Fibroblast of the aortic adventitia (primary cell): ENCODE measurements around the gene KCNJ16. TPM values are rescaled to one million over a fixed set of nuclear protein-coding genes. Genes with fewer than 3 reads are reported as not detected.

Experiments used
- DNase-seq: peaks from one replicate; pipeline ENCODE4 v3.0.0-alpha.2; 2010; ENCODE audit warnings: low read depth
- H3K4me3 ChIP-seq: 2 replicates; pipeline ENCODE4 v1.5.1; 2011; ENCODE audit warnings: low read depth, mild to moderate bottlenecking, control low read depth, low read length, moderate library complexity
- total RNA-seq: library from RNA; depleted of rRNA; stranded (reverse); fragments of >200 nt; gene quantifications from 2 replicates; pipeline ENCODE4 v1.2.3, GENCODE V29; 2012; ENCODE audit warnings: low replicate concordance
- TF ChIP-seq, protein P1 (sequence below): IDR thresholded peaks from 2 replicates; pipeline ENCODE4 v1.5.1; 2011; ENCODE audit warnings: mild to moderate bottlenecking, low read length, control low read depth, inconsistent platforms; ENCODE audit not compliant: insufficient read depth

Gene KCNJ16
- total RNA-seq, 1 donor = not detected

GRCh38 chr17:70137451-70138230, 62.6 kb downstream of the KCNJ16 start:
- DNase-seq = peak; percentile 98
- TF ChIP-seq, protein P1, sequence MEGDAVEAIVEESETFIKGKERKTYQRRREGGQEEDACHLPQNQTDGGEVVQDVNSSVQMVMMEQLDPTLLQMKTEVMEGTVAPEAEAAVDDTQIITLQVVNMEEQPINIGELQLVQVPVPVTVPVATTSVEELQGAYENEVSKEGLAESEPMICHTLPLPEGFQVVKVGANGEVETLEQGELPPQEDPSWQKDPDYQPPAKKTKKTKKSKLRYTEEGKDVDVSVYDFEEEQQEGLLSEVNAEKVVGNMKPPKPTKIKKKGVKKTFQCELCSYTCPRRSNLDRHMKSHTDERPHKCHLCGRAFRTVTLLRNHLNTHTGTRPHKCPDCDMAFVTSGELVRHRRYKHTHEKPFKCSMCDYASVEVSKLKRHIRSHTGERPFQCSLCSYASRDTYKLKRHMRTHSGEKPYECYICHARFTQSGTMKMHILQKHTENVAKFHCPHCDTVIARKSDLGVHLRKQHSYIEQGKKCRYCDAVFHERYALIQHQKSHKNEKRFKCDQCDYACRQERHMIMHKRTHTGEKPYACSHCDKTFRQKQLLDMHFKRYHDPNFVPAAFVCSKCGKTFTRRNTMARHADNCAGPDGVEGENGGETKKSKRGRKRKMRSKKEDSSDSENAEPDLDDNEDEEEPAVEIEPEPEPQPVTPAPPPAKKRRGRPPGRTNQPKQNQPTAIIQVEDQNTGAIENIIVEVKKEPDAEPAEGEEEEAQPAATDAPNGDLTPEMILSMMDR = no peak
- H3K4me3 ChIP-seq = peak overlapping the region; percentile 57

- peak; percentile 83 for DNase-seq
- TF ChIP-seq, protein P1 = no peak
- no peak overlapping the region for H3K4me3 ChIP-seq
These were observed 63.4 kb downstream of the KCNJ16 start for GRCh38 chr17:70138291-70138865.

DNA sequence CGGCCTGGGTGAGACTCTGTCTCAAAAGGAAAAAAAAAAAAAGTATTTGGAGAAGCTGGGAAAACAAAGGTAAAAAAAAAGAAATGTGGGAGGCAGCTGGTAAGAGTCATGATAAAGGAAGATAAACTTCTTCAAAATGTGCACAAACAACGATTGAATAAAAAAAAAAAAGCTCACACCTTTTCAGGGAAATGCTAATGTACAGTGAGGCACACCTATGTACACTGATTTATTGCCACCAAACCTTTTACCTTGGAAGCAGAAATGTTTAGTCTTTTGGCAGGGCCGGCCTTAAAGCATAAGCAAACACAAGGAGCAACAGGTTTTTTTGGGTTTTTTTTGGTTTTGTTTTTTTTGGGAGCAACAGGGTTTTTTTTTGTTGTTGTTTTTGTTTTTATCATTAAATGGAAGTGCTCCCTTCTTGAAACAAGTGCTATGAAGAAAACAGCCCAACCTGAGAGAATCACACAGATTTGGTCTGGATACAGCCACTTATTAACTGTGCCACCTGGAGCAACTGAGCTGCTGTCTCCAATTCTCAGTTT, 64.5 kb downstream of the KCNJ16 start:
- no peak for DNase-seq
- TF ChIP-seq, protein P1 = no peak
- H3K4me3 ChIP-seq = no peak overlapping the region

DNA sequence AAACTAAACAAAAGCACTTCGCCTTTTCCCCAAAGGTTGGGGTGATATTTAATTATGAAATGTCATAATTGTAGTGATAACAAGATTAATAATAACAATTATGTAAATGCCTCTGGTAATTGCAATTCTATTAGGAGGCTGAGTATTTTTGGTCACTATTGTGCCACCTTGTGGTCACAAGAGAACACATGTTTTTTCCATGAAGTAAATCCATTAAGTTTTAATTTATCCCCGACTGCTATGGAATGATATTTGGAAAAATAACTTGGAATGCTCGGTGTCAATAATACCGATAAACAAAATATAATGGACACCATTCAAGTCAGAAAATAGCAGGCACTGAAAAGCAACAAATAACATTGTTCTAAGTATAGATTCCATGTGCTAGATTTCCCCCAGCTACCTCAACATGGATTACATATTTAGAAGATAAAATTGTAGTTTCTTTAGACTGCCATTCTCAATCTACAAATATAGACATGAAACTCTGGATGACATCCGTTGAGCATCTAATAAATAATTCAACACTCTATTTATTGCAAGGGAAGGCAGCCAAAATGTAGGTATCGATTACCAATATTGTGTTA, 69.3 kb downstream of the KCNJ16 start:
- TF ChIP-seq, protein P1 = peak; percentile 60
- H3K4me3 ChIP-seq = no peak overlapping the region
- peak; percentile 73 for DNase-seq

GRCh38 chr17:70153210-70153609, 78.2 kb downstream of the KCNJ16 start:
- TF ChIP-seq, protein P1 = no peak
- DNase-seq = no peak
- H3K4me3 ChIP-seq = no peak overlapping the region

DNA sequence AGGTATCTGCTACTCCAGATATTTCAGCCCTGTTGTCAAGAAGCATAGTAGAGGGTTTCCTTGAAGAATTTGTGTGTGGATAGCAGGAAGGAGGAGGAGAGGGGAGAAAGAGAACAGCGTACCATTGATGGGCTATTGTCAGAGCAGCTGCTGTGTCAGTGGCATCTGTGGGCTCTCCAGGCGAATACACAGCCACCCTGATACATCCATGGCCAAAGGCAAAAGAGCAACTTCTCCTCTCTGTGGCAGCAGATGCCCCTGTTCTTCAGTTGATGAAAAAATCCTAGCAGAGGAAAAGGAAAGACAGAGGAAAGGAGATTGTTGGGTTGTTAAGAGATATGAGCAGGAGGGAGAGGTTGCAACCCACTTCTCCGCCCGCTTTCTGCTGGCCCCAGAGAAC, 82.1 kb downstream of the KCNJ16 start:
- no peak for DNase-seq
- no peak overlapping the region for H3K4me3 ChIP-seq
- TF ChIP-seq, protein P1 = no peak
